Smooth muscle cell (in vitro differentiated cells): ENCODE data around the gene NBAS. TPM values are rescaled to one million over a fixed set of nuclear protein-coding genes. Genes with fewer than 3 reads are reported as not detected.

ENCODE experiments used
- DNase-seq: peaks from one replicate; lab custom pipeline; 2025; ENCODE audit not compliant: unreplicated experiment; lab: John Stamatoyannopoulos, UW
- H2AFZ ChIP-seq: fragments of 200-600 bp; sonication (generic); 2 replicates; pipeline ENCODE4 v1.6.0; 2016; ENCODE audit warnings: antibody characterized with exemption, low read depth, mild to moderate bottlenecking
- H3F3A ChIP-seq: fragments of 200-600 bp; sonication (generic); 2 replicates; pipeline ENCODE4 v1.6.0; 2017; ENCODE audit warnings: antibody characterized with exemption, low read depth
- H3K27ac ChIP-seq: fragments of 200-600 bp; sonication (generic); 2 replicates; pipeline ENCODE4 v1.5.1; 2016; ENCODE audit warnings: low read depth, mild to moderate bottlenecking
- H3K27me3 ChIP-seq: fragments of 200-600 bp; sonication (generic); 2 replicates; pipeline ENCODE4 v1.6.1; 2016; ENCODE audit warnings: low read depth, mild to moderate bottlenecking
- H3K36me3 ChIP-seq: fragments of 200-600 bp; sonication (generic); 2 replicates; pipeline ENCODE4 v1.5.1; 2016; ENCODE audit warnings: low read depth
- H3K4me1 ChIP-seq: fragments of 200-600 bp; sonication (generic); 2 replicates; pipeline ENCODE4 v1.5.1; 2016; ENCODE audit warnings: low read depth
- H3K4me2 ChIP-seq: fragments of 200-600 bp; sonication (generic); 2 replicates; pipeline ENCODE4 v1.6.0; 2016; ENCODE audit warnings: mild to moderate bottlenecking
- H3K4me3 ChIP-seq: fragments of 200-600 bp; sonication (generic); 2 replicates; pipeline ENCODE4 v1.5.1; 2016; ENCODE audit warnings: mild to moderate bottlenecking
- H3K79me2 ChIP-seq: fragments of 200-600 bp; sonication (generic); 2 replicates; pipeline ENCODE4 v1.6.0; 2016; ENCODE audit warnings: low read depth, mild to moderate bottlenecking
- H3K9ac ChIP-seq: fragments of 200-600 bp; sonication (generic); 2 replicates; pipeline ENCODE4 v1.6.0; 2016; ENCODE audit warnings: low read depth
- H3K9me3 ChIP-seq: fragments of 200-600 bp; sonication (generic); replicated peaks from 2 replicates; pipeline ENCODE4 v1.5.1; 2016; ENCODE audit warnings: low read depth
- H4K20me1 ChIP-seq: fragments of 200-600 bp; sonication (generic); 2 replicates; pipeline ENCODE4 v1.6.0; 2016; ENCODE audit warnings: low read depth
- CTCF ChIP-seq: fragments of 200-600 bp; sonication (generic); IDR thresholded peaks from 2 replicates; pipeline ENCODE4 v1.5.1; 2017; ENCODE audit warnings: borderline replicate concordance, mild to moderate bottlenecking, antibody characterized with exemption; ENCODE audit not compliant: insufficient read depth, poor library complexity, severe bottlenecking
- WGBS: methylation state at CpG from one replicate; pipeline ENCODE4 v1.1.7; 2016; ENCODE audit warnings: low lambda C conversion rate; 5-methylcytosine and 5-hydroxymethylcytosine counted together
- polyA plus RNA-seq: library from polyadenylated mRNA; unstranded; fragments of >200 nt; fragmentation: Nextera tagmentation; extraction: Ambion mirVana; gene quantifications from 2 replicates; pipeline ENCODE4 v1.2.1, GENCODE V29; 2016
- total RNA-seq: library from RNA; depleted of rRNA; stranded (reverse); fragments of >200 nt; gene quantifications from 2 replicates; pipeline ENCODE4 v1.2.3, GENCODE V29; 2014

NBAS gene
- total and polyA plus RNA-seq, 2 experiments from 2014 or later = 31.2 to 51.1 TPM

GRCh38 chr2:15412779-15413178, 148.4 kb downstream of the NBAS start:
- Histone ChIP-seq H3K9me3 (no peaks in the 10 kb centered on the region), H3K79me2 (no peaks in the 10 kb centered on the region), H3K27ac (no peak overlapping the region), H3K27me3 (no peaks in the 10 kb centered on the region), H3F3A (no peaks in the 10 kb centered on the region), H3K4me1 (no peaks in the 10 kb centered on the region), H4K20me1 (no peaks in the 10 kb centered on the region), H3K4me2 (no peak overlapping the region), H3K4me3 (no peak overlapping the region), H2AFZ (no peak overlapping the region), H3K36me3 (peaks cover 13% of the 10 kb centered on the region), H3K9ac (no peak overlapping the region)
- no peak for DNase-seq
- WGBS = 83% methylated on average over 6 of the region's 6 CpGs
- no peak for TF ChIP-seq CTCF

GRCh38 chr2:15412309-15412708, 148.8 kb downstream of the NBAS start:
- Histone ChIP-seq H4K20me1 (no peaks in the 10 kb centered on the region), H3K36me3 (peaks cover 13% of the 10 kb centered on the region), H3K27me3 (no peaks in the 10 kb centered on the region), H2AFZ (no peak overlapping the region), H3K9ac (no peak overlapping the region), H3K4me1 (no peaks in the 10 kb centered on the region), H3K9me3 (no peaks in the 10 kb centered on the region), H3K4me2 (no peak overlapping the region), H3K27ac (no peak overlapping the region), H3F3A (no peaks in the 10 kb centered on the region), H3K4me3 (no peak overlapping the region), H3K79me2 (no peaks in the 10 kb centered on the region)
- TF ChIP-seq CTCF = no peak
- DNase-seq = no peak
- WGBS = 96% methylated on average over 3 of the region's 3 CpGs

GRCh38 chr2:15410884-15411283, 150.2 kb downstream of the NBAS start:
- Histone ChIP-seq H3F3A (no peaks in the 10 kb centered on the region), H4K20me1 (no peaks in the 10 kb centered on the region), H3K27me3 (no peaks in the 10 kb centered on the region), H3K4me1 (no peaks in the 10 kb centered on the region), H2AFZ (no peak overlapping the region), H3K9ac (no peak overlapping the region), H3K36me3 (peaks cover 13% of the 10 kb centered on the region), H3K4me2 (no peak overlapping the region), H3K27ac (no peak overlapping the region), H3K4me3 (no peak overlapping the region), H3K9me3 (no peaks in the 10 kb centered on the region), H3K79me2 (no peaks in the 10 kb centered on the region)
- no peak for TF ChIP-seq CTCF
- 97% methylated on average over 9 of the region's 9 CpGs for WGBS
- DNase-seq = no peak

GRCh38 chr2:15408759-15409158, 152.4 kb downstream of the NBAS start:
- no peak for TF ChIP-seq CTCF
- 98% methylated on average over 3 of the region's 3 CpGs for WGBS
- no peaks in the 10 kb centered on the region for H3F3A ChIP-seq
- no peak overlapping the region for H3K4me2 ChIP-seq
- no peaks in the 10 kb centered on the region for H3K9me3 ChIP-seq
- H4K20me1 ChIP-seq = no peaks in the 10 kb centered on the region
- no peak overlapping the region for H3K27ac ChIP-seq
- no peak overlapping the region for H3K9ac ChIP-seq
- H3K36me3 ChIP-seq = peaks cover 8% of the 10 kb centered on the region
- no peaks in the 10 kb centered on the region for H3K79me2 ChIP-seq
- H3K4me3 ChIP-seq = no peak overlapping the region
- no peak for DNase-seq
- H3K4me1 ChIP-seq = no peaks in the 10 kb centered on the region
- H3K27me3 ChIP-seq = no peaks in the 10 kb centered on the region
- H2AFZ ChIP-seq = no peak overlapping the region
